ENCODE data around the gene PLPPR2.
"Not testable (repeated sequence)": the region's sequence is repeated elsewhere in the genome, so short reads cannot be mapped to it uniquely, and the experiment has no call there.

Gene PLPPR2

GRCh38 chr19:11355160-11356073 lies at the start of gene PLPPR2:
PLPPR2 (plus strand) TSS chr19:11355432; CDS start chr19:11357674, 2,242 bp downstream.
- DNase-seq = peak; percentile 83

- DNase-seq = no peak
These were observed 48.9 kb upstream of the PLPPR2 start for GRCh38 chr19:11306337-11306736.

GRCh38 chr19:11320278-11320995 lies 34.8 kb upstream of the PLPPR2 start:
- not testable (repeated sequence) for DNase-seq

- DNase-seq = peak; percentile 8
These were observed 33.8 kb upstream of the PLPPR2 start for GRCh38 chr19:11321191-11322126.

GRCh38 chr19:11322269-11323024 lies 32.8 kb upstream of the PLPPR2 start:
- DNase-seq = no peak

- DNase-seq = no peak
These were observed 31.6 kb upstream of the PLPPR2 start for GRCh38 chr19:11323601-11324078.

- peak; percentile 87 for DNase-seq
These were observed 31.1 kb upstream of the PLPPR2 start for GRCh38 chr19:11324079-11324661.

- no peak for DNase-seq
These were observed 30.4 kb upstream of the PLPPR2 start for GRCh38 chr19:11324748-11325389.

- DNase-seq = no peak
These were observed 29.7 kb upstream of the PLPPR2 start for GRCh38 chr19:11325544-11325943.

GRCh38 chr19:11330127-11330526 lies 25.1 kb upstream of the PLPPR2 start:
- no peak for DNase-seq

GRCh38 chr19:11331502-11331901 lies 23.7 kb upstream of the PLPPR2 start:
- DNase-seq = no peak

GRCh38 chr19:11332822-11333221 lies 22.4 kb upstream of the PLPPR2 start:
- no peak for DNase-seq

- DNase-seq = not testable (repeated sequence)
These were observed 21.4 kb upstream of the PLPPR2 start for GRCh38 chr19:11333838-11334237.

- no peak for DNase-seq
These were observed 19.6 kb upstream of the PLPPR2 start for GRCh38 chr19:11335449-11336146.

- peak; percentile 38 for DNase-seq
These were observed 18.2 kb upstream of the PLPPR2 start for GRCh38 chr19:11337080-11337479.

- no peak for DNase-seq
These were observed 17.1 kb upstream of the PLPPR2 start for GRCh38 chr19:11338121-11338520.

GRCh38 chr19:11338569-11339253 lies 16.5 kb upstream of the PLPPR2 start:
- DNase-seq = no peak

- peak; percentile 89 for DNase-seq
These were observed 15.8 kb upstream of the PLPPR2 start, which contains the start of gene RAB3D for GRCh38 chr19:11339254-11340098. RAB3D (minus strand) TSS chr19:11339657; CDS start chr19:11337399, 2,258 bp downstream.

GRCh38 chr19:11340099-11340467 lies 15.1 kb upstream of the PLPPR2 start:
- not testable (repeated sequence) for DNase-seq

All from activated CD4-positive, alpha-beta T cell treated with anti-CD3 and anti-CD28 coated beads, Interleukin-10, Interleukin-2, amounts not matched to agents 100 ng/mL and 50 ng/mL, durations not matched to agents 16 hours and 8 hours (primary cell).